GM12891 (cell line): ENCODE measurements around the gene NPAS2.

Experiments
- POLR2AphosphoS5 ChIP-seq: IDR thresholded peaks from 2 replicates; pipeline ENCODE4 v1.6.1; 2011; ENCODE audit warnings: low read depth, low read length, control low read depth
- TAF1 ChIP-seq: IDR thresholded peaks from 2 replicates; pipeline ENCODE4 v1.6.1; 2011; ENCODE audit warnings: low read depth, low read length, control low read depth

DNA sequence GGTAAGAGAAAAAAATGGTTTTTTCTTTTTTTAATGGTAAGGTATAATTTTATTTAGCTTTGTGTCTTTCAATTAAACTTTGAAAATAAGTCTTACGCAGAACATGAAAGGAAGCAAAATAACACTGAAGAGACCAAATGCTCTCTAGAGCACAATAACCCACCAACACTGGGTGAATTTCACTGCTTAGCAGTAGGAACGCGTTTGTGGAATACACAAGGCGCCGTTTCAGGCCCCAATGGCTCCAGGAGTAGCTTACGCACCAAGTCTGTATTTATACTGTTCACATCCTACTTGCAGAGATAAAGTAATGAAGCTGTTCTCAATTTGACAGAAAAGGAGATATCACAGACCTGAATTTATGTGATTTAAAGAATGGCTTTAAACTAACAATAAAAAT is 205.6 kb downstream of the NPAS2 start:
- TF ChIP-seq POLR2AphosphoS5 (no peak), TAF1 (no peak)
